Activated CD4-positive, alpha-beta T cell treated with anti-CD3 and anti-CD28 coated beads, Interleukin-2, Interleukin-6, amounts not matched to agents 100 ng/mL and 50 ng/mL, durations not matched to agents 16 hours and 8 hours (primary cell): ENCODE data around the gene CASQ2.

ENCODE experiments used
- DNase-seq: peaks from one replicate; pipeline ENCODE4 v3.0.0-alpha.2; 2020

The CASQ2 gene

GRCh38 chr1:115685029-115685705 is 83.3 kb downstream of the CASQ2 start:
- no peak for DNase-seq

DNA sequence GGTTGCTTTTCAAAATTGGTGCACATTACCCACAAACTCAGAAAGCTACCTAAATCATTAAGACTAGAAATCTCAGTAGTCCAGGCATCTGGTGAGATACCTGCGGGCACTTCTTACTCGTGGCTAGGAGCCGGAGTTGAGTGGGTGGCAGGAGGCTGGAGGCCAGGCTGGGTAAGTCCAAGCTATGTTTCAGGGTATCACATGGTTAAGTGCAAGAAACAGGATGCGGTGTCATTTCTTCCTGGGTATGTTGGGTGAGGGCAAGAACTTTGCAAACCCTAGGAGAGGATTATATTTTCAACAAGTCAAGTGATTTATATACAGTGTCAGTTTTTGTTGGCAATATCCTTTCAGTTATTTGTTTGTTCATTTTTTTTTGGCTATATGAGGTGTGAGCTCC is 85.7 kb downstream of the CASQ2 start:
- DNase-seq = peak; percentile 5

DNA sequence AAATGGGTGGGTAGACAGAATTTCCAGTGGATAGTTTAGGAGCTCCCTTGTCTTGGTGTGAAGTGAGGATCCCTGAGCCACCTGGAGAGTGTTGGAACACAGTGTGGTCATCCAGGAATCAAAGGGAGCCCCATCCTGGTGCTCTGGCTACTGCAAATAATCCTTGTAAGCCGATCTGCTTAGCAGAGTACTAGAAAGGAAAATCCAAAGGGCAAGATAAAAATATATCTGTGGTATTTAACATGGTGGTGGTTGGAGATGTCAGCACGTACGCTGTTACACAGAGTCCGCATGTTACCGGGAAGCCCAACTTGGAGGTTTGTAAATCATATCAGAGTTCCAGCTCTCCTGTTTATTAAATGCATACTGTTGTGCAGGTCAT is 87.8 kb downstream of the CASQ2 start:
- no peak for DNase-seq

DNA sequence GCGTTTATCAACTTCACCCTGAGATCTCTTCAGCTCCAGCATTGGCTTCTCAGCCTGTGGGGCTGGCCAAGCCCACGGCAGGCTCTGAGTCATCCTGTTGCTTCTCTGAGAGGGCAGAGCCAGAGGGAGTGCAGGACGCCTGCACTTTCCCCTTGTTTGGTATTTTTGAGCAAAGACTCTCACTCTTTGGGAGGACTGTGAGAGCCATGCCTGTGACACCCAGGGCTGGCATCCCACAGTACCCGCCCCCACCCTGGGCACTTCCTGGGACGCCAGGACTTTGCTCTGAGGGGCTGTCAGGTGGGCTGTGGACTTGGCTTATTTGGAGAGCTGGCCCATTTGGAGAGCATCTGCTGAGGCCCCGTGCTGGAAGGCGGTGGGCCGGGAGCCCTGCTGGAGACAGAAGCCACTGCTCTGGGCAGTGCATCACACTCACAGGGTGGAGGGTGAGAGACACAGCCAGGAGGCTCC is 89.3 kb downstream of the CASQ2 start:
- DNase-seq = no peak

- no peak for DNase-seq
These were observed 90.4 kb downstream of the CASQ2 start for GRCh38 chr1:115678141-115678540.

GRCh38 chr1:115677565-115677964 is 90.9 kb downstream of the CASQ2 start:
- no peak for DNase-seq

DNA sequence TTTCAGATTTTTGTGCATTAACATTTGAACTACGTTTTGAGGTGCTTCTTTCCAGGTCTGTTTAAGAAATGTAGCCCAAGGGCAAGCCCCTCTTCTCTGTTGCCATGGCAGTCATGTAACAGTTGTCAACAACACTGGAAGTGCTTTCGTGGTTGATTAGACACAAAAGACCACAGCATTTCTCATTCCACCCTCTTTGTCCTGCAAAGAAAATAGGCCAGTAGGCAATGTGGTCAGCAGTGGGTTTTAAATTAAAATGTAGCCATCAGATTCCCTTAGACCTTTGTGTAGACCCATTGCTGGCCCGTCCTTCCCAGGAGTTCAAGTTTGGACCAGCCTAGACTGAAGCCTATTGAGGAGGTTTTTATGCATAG is 91.3 kb downstream of the CASQ2 start:
- no peak for DNase-seq

- DNase-seq = no peak
These were observed 91.9 kb downstream of the CASQ2 start for GRCh38 chr1:115676498-115677181.

DNA sequence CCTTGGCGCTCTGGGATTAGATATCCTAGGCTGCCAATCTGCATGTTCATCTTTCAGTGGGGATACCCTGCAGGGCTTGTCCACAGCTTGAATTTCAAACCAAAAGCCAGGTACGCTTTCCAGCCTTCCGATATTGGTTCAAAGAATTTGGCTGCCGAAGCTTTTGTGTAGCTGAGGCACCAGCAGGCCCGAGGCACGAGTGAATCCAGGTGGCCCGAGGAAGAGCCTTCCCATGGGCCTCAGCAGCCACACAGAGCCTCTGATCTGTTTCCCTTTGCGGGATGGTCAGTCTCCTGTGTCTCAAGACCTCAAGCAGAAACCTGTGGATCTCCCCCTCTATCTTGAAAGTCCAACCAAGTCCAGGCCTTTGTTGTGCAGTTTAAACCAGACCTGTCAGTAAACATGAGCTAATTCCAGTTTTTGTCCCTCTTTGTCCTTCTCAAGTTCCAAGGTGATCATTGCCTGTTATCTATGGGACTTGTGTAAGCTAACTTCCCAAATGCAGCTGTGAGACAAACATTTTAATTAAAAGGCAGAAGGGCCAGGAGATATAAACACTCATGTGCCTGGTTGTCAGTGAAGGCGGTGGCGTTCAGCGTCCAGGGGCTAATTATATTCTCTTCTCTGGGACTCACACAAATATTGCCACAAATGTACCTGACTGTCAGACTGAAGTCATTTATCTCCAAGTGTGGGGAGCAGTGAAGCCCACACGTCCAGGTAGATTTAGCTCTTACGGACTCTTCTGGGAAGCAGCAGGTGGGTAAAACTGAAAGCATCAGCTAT is 96.1 kb downstream of the CASQ2 start:
- no peak for DNase-seq

DNA sequence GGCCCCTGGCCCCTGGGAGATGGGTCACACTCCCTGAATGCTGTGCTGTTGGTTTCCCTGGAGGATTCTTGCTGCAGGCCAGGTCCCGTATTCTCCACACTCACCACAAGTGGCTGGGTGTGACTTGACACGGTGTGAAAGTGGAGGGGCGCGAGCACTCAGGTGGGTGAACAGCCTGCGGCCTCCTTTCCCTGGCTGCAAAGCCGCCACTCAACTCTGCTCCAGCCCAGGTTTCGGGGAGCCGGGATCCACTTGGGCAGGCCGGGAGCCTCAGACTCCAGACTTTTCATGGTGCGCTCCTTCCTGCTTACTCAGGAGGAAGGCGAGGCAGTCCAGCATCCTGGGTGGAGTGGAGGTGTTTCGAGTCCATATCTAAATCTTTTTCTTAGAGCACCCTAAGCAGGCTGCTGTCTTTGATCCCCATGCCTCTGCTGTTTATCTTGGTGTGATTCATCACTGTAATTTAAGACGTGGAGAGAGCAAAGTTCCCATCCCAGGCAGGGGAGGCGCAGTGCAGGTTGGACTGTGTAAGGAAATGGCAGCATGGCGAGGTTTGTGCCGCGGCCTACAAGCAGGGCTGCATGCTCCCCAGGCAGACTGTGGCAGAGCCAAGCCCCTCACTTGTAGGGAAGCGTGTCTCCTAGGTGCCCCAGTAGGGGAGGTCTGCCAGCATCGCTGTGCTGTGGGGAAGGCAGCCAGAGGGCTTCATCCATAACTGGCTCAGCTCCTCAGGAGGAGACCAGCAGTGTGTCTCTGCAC is 97.2 kb downstream of the CASQ2 start:
- no peak for DNase-seq

GRCh38 chr1:115670476-115671175 is 97.9 kb downstream of the CASQ2 start:
- DNase-seq = no peak

GRCh38 chr1:115669886-115670285 is 98.6 kb downstream of the CASQ2 start:
- no peak for DNase-seq

- DNase-seq = peak; percentile 25
These were observed 99.4 kb downstream of the CASQ2 start for GRCh38 chr1:115669002-115669673.

GRCh38 chr1:115668579-115668978 is 99.9 kb downstream of the CASQ2 start:
- no peak for DNase-seq

- DNase-seq = no peak
These were observed 101.8 kb downstream of the CASQ2 start for GRCh38 chr1:115666702-115667101.

DNA sequence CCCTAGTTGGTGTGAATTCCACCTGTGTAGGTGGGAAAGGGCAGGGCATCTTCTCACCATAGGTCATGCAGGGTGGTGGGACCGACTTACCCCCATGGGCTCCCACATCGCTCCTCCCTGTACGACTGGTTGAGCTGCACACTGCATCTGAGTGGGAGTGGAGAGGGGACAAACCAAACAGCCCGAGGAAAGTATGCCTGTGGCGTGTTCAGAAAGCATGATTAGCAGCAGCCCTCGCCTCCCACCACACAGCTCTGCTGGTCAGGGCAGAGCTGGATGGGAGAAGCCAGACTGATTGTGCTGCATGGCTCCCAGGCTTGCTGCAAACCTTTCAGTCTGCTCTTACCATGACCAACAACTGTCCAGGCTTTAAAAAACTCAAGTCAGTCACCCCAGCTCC is 102.3 kb downstream of the CASQ2 start:
- DNase-seq = no peak

DNA sequence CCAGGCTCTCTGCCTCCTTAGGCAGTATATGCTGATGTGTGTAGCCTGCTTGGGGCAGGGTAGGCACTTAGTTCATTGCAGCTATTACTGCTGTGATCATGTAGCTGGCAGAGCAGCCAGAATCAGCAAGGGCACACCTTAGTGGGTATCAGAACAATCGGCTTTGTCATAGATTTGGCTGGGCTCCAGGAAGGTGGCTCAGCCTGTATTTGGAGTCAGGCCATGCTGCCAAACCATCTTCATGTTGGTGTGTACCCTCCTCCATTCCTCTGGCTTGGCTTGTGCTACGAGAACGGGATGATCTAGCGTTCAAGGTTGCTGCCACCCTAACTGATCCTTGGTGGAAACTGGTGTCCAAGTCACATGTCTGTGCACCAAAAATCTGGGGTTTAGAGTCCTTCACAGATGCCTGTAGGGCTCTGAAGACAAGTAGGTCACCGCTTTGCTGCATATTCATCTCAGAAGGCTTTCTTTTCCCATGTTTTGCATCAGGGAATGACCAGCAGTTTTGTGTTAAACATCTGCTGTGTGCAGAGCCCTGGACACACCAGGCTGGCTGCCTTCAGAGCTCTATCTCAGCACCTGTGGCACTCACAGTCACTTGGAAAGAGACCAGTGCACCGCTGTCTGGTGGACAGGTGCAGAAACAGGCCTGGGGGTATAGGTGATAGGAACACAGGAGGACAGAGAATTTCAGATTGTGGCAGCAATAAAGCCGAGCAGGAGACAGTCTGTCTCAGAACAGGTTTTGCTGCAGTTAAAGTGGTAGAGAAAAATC is 103.0 kb downstream of the CASQ2 start:
- no peak for DNase-seq

GRCh38 chr1:115661157-115661556 is 107.4 kb downstream of the CASQ2 start:
- no peak for DNase-seq

GRCh38 chr1:115660151-115660550 is 108.4 kb downstream of the CASQ2 start:
- DNase-seq = no peak

GRCh38 chr1:115658646-115659045 is 109.9 kb downstream of the CASQ2 start:
- DNase-seq = no peak

DNA sequence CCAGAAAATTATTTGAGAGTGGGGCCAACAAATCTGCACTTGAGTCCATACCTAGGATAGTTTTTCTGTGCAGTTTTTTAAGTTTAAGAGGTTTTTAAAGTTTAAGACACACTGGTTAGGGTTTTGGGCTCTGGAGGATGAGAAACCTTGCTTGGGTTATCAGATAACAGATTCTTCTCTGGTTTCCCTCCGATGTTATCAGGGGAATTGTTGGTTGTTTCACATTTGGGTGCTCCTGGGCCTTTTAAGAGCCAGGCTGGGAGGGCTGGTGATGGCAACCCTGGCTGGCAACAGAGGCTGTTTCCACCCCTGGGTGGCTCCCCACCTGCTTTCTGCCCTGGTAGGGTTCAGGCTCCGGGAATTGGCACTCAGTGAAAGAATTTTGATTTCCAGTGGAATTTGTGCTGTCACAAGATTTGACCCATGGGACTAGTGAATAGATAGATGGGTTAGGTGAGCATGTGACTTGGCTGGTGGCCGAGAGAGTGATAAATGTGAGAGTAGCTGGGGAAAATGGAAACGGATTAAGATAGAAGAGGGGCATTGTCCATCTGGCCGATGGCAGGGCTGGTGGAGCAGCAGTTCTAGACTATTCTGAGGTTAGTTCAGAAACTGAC is 111.9 kb downstream of the CASQ2 start:
- DNase-seq = no peak
